GM23338 (cell line): ENCODE measurements around the gene C17orf107. TPM values are rescaled to one million over a fixed set of nuclear protein-coding genes. Genes with fewer than 3 reads are reported as not detected.

Experiments used
- ATAC-seq: fragments of 200-7000 bp; cut with Tn5 transposase; 3 replicates; pipeline ENCODE4 v1.9.1; 2020
- DNase-seq: peaks from one replicate; pipeline ENCODE4 v3.0.0-alpha.2; 2015; ENCODE audit warnings: low spot score
- H2AFZ ChIP-seq: fragments of 200-600 bp; sonication (generic); 2 replicates; pipeline ENCODE4 v1.8.0; 2016; ENCODE audit warnings: antibody characterized with exemption, mild to moderate bottlenecking, moderate library complexity
- H3F3A ChIP-seq: fragments of 200-600 bp; sonication (generic); replicated peaks from 2 replicates; pipeline ENCODE4 v1.8.0; 2017; ENCODE audit warnings: antibody characterized with exemption, mixed run types, low read depth
- H3K27ac ChIP-seq: fragments of 200-600 bp; sonication (generic); 2 replicates; pipeline ENCODE4 v1.6.1; 2016; ENCODE audit warnings: low read depth
- H3K27me3 ChIP-seq: fragments of 200-600 bp; sonication (generic); 2 replicates; pipeline ENCODE4 v1.8.0; 2016; ENCODE audit warnings: mild to moderate bottlenecking, mixed run types, moderate library complexity; ENCODE audit not compliant: insufficient read depth
- H3K36me3 ChIP-seq: fragments of 200-600 bp; sonication (generic); 2 replicates; pipeline ENCODE4 v1.8.0; 2016; ENCODE audit warnings: mild to moderate bottlenecking; ENCODE audit not compliant: insufficient read depth
- H3K4me1 ChIP-seq: fragments of 200-600 bp; sonication (generic); 2 replicates; pipeline ENCODE4 v1.8.0; 2016; ENCODE audit warnings: mild to moderate bottlenecking, moderate library complexity; ENCODE audit not compliant: insufficient read depth
- H3K4me2 ChIP-seq: fragments of 200-600 bp; sonication (generic); 2 replicates; pipeline ENCODE4 v1.7.1; 2017; ENCODE audit warnings: mixed run types
- H3K4me3 ChIP-seq: fragments of 200-600 bp; sonication (generic); 2 replicates; pipeline ENCODE4 v1.6.1; 2016; ENCODE audit warnings: mixed run types
- H3K79me2 ChIP-seq: fragments of 200-600 bp; sonication (generic); replicated peaks from 2 replicates; pipeline ENCODE4 v1.8.0; 2017; ENCODE audit warnings: mild to moderate bottlenecking; ENCODE audit not compliant: insufficient read depth
- H3K9me2 ChIP-seq: fragments of 200-600 bp; sonication (generic); 2 replicates; pipeline ENCODE4 v1.8.0; 2017; ENCODE audit not compliant: insufficient read depth
- H4K20me1 ChIP-seq: fragments of 200-600 bp; sonication (generic); replicated peaks from 2 replicates; pipeline ENCODE4 v1.8.0; 2017; ENCODE audit warnings: mild to moderate bottlenecking; ENCODE audit not compliant: insufficient read depth
- H3K27ac Mint-ChIP-seq: 2 replicates; pipeline ENCODE4 v1.8.0; 2020; ENCODE audit warnings: inconsistent platforms, mild to moderate bottlenecking, moderate library complexity, mixed read lengths
- H3K27me3 Mint-ChIP-seq: 3 replicates; pipeline ENCODE4 v1.8.0; 2022; ENCODE audit warnings: low read depth, mild to moderate bottlenecking, moderate library complexity, mixed read lengths, inconsistent platforms; ENCODE audit not compliant: insufficient read depth, poor library complexity
- H3K36me3 Mint-ChIP-seq: 3 replicates; pipeline ENCODE4 v1.8.0; 2021; ENCODE audit warnings: low read depth, mild to moderate bottlenecking, inconsistent platforms, moderate library complexity, mixed read lengths
- H3K4me1 Mint-ChIP-seq: 3 replicates; pipeline ENCODE4 v1.8.0; 2020; ENCODE audit warnings: mild to moderate bottlenecking, inconsistent platforms, mixed read lengths
- H3K4me3 Mint-ChIP-seq: 3 replicates; pipeline ENCODE4 v1.8.0; 2021; ENCODE audit warnings: moderate library complexity, mild to moderate bottlenecking, inconsistent platforms, mixed read lengths
- H3K9me3 Mint-ChIP-seq: 3 replicates; pipeline ENCODE4 v1.8.0; 2020; ENCODE audit warnings: moderate library complexity, mild to moderate bottlenecking, inconsistent platforms, mixed read lengths
- CREB1 ChIP-seq: fragments of 250-450 bp; sonication (Bioruptor Pico); IDR thresholded peaks from 2 replicates; pipeline ENCODE4 v1.5.0; 2020; ENCODE audit warnings: low read depth, mild to moderate bottlenecking, moderate library complexity
- CTCF ChIP-seq, 2 experiments: fragments of 200-600 bp in 1 of 2; sonication (generic) in 1 of 2; conservative IDR thresholded peaks; 2 replicates each; pipeline versions ENCODE4 v1.5.1 to v1.6.1; 2016 to 2017; ENCODE audit warnings: antibody characterized with exemption in 2 of 2, low read depth in 2 of 2, mild to moderate bottlenecking in 2 of 2, moderate library complexity in 1 of 2
- ETS1 ChIP-seq: IDR thresholded peaks from 2 replicates; pipeline ENCODE4 v1.6.1; 2016; ENCODE audit warnings: antibody characterized with exemption
- EZH2 ChIP-seq: fragments of 200-600 bp; sonication (generic); IDR thresholded peaks from one replicate; pipeline ENCODE4 v1.8.0; 2017; ENCODE audit warnings: antibody characterized with exemption, mild to moderate bottlenecking, low read depth; ENCODE audit not compliant: unreplicated experiment
- EZH2phosphoT487 ChIP-seq: fragments of 200-600 bp; sonication (generic); IDR thresholded peaks from one replicate; pipeline ENCODE4 v1.8.1; 2018; ENCODE audit warnings: antibody characterized with exemption; ENCODE audit not compliant: unreplicated experiment
- JUNB ChIP-seq: IDR thresholded peaks from one replicate; pipeline ENCODE4 v1.6.1; 2016; ENCODE audit warnings: antibody characterized with exemption; ENCODE audit not compliant: unreplicated experiment
- NANOG ChIP-seq: IDR thresholded peaks from 2 replicates; pipeline ENCODE4 v1.6.1; 2016; ENCODE audit warnings: antibody characterized with exemption, borderline replicate concordance
- POLR2AphosphoS5 ChIP-seq: IDR thresholded peaks from 2 replicates; pipeline ENCODE4 v1.6.1; 2016; ENCODE audit warnings: antibody characterized with exemption, low read depth
- REST ChIP-seq: IDR thresholded peaks from one replicate; pipeline ENCODE4 v1.6.1; 2018; ENCODE audit warnings: antibody characterized with exemption; ENCODE audit not compliant: unreplicated experiment
- STAT1 ChIP-seq: IDR thresholded peaks from one replicate; pipeline ENCODE4 v1.6.1; 2016; ENCODE audit warnings: antibody characterized with exemption; ENCODE audit not compliant: unreplicated experiment
- ZNF114 ChIP-seq: fragments of 250-450 bp; sonication (Bioruptor Pico); IDR thresholded peaks from 2 replicates; pipeline ENCODE4 v1.5.0; 2020; ENCODE audit warnings: mild to moderate bottlenecking, moderate library complexity
- ZNF331 ChIP-seq: fragments of 250-450 bp; sonication (Bioruptor Pico); IDR thresholded peaks from 2 replicates; pipeline ENCODE4 v1.5.0; 2020; ENCODE audit warnings: low read depth, mild to moderate bottlenecking, moderate library complexity
- ZNF462 ChIP-seq: fragments of 250-450 bp; sonication (Bioruptor Pico); IDR thresholded peaks from 2 replicates; pipeline ENCODE4 v1.5.0; 2020; ENCODE audit warnings: mild to moderate bottlenecking, moderate library complexity
- polyA plus RNA-seq: library from polyadenylated mRNA; unstranded; fragments of >200 nt; fragmentation: Nextera tagmentation; extraction: Ambion mirVana; gene quantifications from 2 replicates; pipeline ENCODE4 v1.2.1, GENCODE V29; 2016
- total RNA-seq: library from RNA; depleted of rRNA; stranded (reverse); fragments of >200 nt; shearing (Covaris generic); gene quantifications from 2 replicates; pipeline ENCODE4 v1.2.3, GENCODE V29; 2014

Gene C17orf107
- total and polyA plus RNA-seq, 2 experiments from 2014 or later: 1.9 to 5.9 TPM

- Histone ChIP-seq H3F3A (peaks cover 2% of the 10 kb centered on the region; the same call in 1 of the 2 replicates), H3K27me3 (no peaks in the 10 kb centered on the region), H2AFZ (no peak overlapping the region), H4K20me1 (no peaks in the 10 kb centered on the region), H3K4me3 (no peak overlapping the region), H3K9me2 (no peaks in the 10 kb centered on the region), H3K79me2 (no peaks in the 10 kb centered on the region), H3K36me3 (no peaks in the 10 kb centered on the region), H3K4me2 (no peak overlapping the region), H3K4me1 (0 out of 2 replicates have a peak, but pooled peaks cover 6% of the 10 kb centered on the region), H3K27ac (no peak overlapping the region)
- Mint-ChIP-seq H3K27me3 (peaks cover 7% of the 10 kb centered on the region), H3K36me3 (no peaks in the 10 kb centered on the region), H3K27ac (no peak overlapping the region), H3K9me3 (no peaks in the 10 kb centered on the region), H3K4me1 (peaks cover 9% of the 10 kb centered on the region), H3K4me3 (no peak overlapping the region)
- TF ChIP-seq ZNF331 (CRISPR knock-in tag) (no peak), EZH2 (no peak), EZH2phosphoT487 (no peak), JUNB (no peak), NANOG (no peak), ZNF462 (CRISPR knock-in tag) (no peak), STAT1 (no peak), CREB1 (no peak), ZNF114 (CRISPR knock-in tag) (no peak), POLR2AphosphoS5 (no peak), ETS1 (no peak), REST (no peak), CTCF (conservative IDR thresholded peaks at IDR 0.05; ENCODE audit: low read depth in 2 of 2) (no peak)
- ATAC-seq (peak; percentile 23; the same call in 1 of the 3 replicates), DNase-seq (no peak)
Measured at GRCh38 chr17:4920351-4921048, 21.2 kb downstream of the C17orf107 start.
